K562 (cell line): Measurements from ENCODE around the gene DLL4.

Experiments used
- MAZ ChIP-seq, 2 experiments: fragments of 450-650 bp in 1 of 2; sonication (generic) in 1 of 2; formaldehyde crosslinking; IDR thresholded peaks in 1 of 2; conservative IDR thresholded peaks in 1 of 2; 2 replicates each; pipeline versions ENCODE4 v1.4.0 to v1.5.0; 2020; ENCODE audit warnings: mild to moderate bottlenecking in 1 of 2, missing genetic modification reagents in 1 of 2
- PHF21A ChIP-seq: fragments of 450-650 bp; IDR thresholded peaks from 2 replicates; pipeline ENCODE4 v1.6.1; 2017; ENCODE audit warnings: low read depth, borderline replicate concordance
- SRF ChIP-seq, 2 experiments: fragments of 250-450, 450-650 bp in 1 of 2; sonication (Bioruptor Pico) in 1 of 2; sonication (generic) in 1 of 2; formaldehyde crosslinking; IDR thresholded peaks; 2 replicates each; pipeline versions ENCODE4 v1.5.0 to v1.5.1; 2020 to 2022; ENCODE audit warnings: mild to moderate bottlenecking in 1 of 2, missing genetic modification reagents in 1 of 2
- YY1 ChIP-seq, 3 experiments: IDR thresholded peaks; 2 replicates each; pipeline ENCODE4 v1.6.1; 2011; ENCODE audit warnings: low read length in 2 of 3, mild to moderate bottlenecking in 2 of 3, moderate library complexity in 2 of 3, borderline replicate concordance in 1 of 3, control low read depth in 1 of 3, low read depth in 1 of 3; ENCODE audit not compliant: insufficient read depth in 3 of 3, insufficient replicate concordance in 2 of 3, control insufficient read depth in 1 of 3, insufficient read length in 1 of 3; ENCODE audit errors: extremely low read depth in 1 of 3
- ZNF24 ChIP-seq: fragments of 450-650 bp; IDR thresholded peaks from 2 replicates; pipeline ENCODE4 v1.6.1; 2016
- ZNF444 ChIP-seq: fragments of 250-450 bp; sonication (Bioruptor Pico); IDR thresholded peaks from 2 replicates; pipeline ENCODE4 v1.4.0; 2020; ENCODE audit warnings: mild to moderate bottlenecking, moderate library complexity
- ZNF644 ChIP-seq: fragments of 200-800 bp; sonication (Bioruptor generic); IDR thresholded peaks from 2 replicates; pipeline ENCODE4 v1.6.1; 2016; ENCODE audit warnings: low read depth, missing genetic modification characterization, missing compliant biosample characterization
- TF ChIP-seq, protein P1 (sequence below): sonication (generic); formaldehyde crosslinking; IDR thresholded peaks from 2 replicates; pipeline ENCODE4 v1.8.0; 2022; ENCODE audit warnings: mild to moderate bottlenecking, low read depth, missing genetic modification reagents
- TF ChIP-seq, protein P2 (sequence below), 3 experiments: IDR thresholded peaks in 2 of 3; conservative IDR thresholded peaks in 1 of 3; 2 replicates each; pipeline ENCODE4 v1.5.1; 2011 to 2012; ENCODE audit warnings: low read length in 3 of 3, mild to moderate bottlenecking in 3 of 3, control low read depth in 2 of 3, improper control_type of control experiment in 1 of 3, inconsistent platforms in 1 of 3, low read depth in 1 of 3, mixed read lengths in 1 of 3, moderate library complexity in 1 of 3; ENCODE audit not compliant: insufficient read depth in 2 of 3
- TF ChIP-seq, protein P3 (sequence below): sonication (generic); formaldehyde crosslinking; IDR thresholded peaks from 2 replicates; pipeline ENCODE4 v1.8.1; 2023; ENCODE audit warnings: mild to moderate bottlenecking, missing genetic modification reagents

DNA sequence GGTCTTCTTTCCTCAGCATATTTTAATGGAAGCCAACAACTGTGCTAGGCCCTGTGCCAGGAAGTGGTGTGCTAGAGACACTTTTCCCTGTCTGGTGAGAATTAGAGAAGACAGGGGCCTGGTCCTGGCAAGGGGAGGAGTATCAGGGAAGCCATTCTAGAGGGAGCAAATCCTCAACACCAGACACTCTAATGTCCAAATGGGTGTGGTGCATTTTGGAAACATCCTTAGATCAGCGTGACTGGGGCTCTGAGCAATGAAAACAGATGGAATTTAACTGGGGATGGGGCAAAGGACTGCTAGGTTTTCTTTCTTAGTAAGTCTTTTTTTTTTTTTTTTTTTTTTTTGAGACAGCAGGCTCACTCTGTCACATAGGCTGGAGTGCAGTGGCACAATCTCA, 42.6 kb upstream of the DLL4 start:
- TF ChIP-seq, protein P1, sequence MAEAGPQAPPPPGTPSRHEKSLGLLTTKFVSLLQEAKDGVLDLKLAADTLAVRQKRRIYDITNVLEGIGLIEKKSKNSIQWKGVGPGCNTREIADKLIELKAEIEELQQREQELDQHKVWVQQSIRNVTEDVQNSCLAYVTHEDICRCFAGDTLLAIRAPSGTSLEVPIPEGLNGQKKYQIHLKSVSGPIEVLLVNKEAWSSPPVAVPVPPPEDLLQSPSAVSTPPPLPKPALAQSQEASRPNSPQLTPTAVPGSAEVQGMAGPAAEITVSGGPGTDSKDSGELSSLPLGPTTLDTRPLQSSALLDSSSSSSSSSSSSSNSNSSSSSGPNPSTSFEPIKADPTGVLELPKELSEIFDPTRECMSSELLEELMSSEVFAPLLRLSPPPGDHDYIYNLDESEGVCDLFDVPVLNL (CRISPR knock-in tag), result no peak
- TF ChIP-seq YY1 (IDR thresholded peaks at IDR 0.05; ENCODE audit: borderline replicate concordance in 1 of 3, control insufficient read depth in 1 of 3, extremely low read depth in 1 of 3, insufficient read depth in 3 of 3, insufficient read length in 1 of 3, insufficient replicate concordance in 2 of 3, low read depth in 1 of 3, low read length in 2 of 3) (no peak), ZNF644 (tag) (no peak), ZNF444 (no peak), MAZ (CRISPR knock-in tag; conservative IDR thresholded peaks at IDR 0.05 in 1 of 2, IDR thresholded peaks at IDR 0.05 in 1 of 2) (no peak), SRF (CRISPR knock-in tag; IDR thresholded peaks at IDR 0.05) (no peak), PHF21A (no peak), ZNF24 (no peak)
- TF ChIP-seq, protein P2, sequence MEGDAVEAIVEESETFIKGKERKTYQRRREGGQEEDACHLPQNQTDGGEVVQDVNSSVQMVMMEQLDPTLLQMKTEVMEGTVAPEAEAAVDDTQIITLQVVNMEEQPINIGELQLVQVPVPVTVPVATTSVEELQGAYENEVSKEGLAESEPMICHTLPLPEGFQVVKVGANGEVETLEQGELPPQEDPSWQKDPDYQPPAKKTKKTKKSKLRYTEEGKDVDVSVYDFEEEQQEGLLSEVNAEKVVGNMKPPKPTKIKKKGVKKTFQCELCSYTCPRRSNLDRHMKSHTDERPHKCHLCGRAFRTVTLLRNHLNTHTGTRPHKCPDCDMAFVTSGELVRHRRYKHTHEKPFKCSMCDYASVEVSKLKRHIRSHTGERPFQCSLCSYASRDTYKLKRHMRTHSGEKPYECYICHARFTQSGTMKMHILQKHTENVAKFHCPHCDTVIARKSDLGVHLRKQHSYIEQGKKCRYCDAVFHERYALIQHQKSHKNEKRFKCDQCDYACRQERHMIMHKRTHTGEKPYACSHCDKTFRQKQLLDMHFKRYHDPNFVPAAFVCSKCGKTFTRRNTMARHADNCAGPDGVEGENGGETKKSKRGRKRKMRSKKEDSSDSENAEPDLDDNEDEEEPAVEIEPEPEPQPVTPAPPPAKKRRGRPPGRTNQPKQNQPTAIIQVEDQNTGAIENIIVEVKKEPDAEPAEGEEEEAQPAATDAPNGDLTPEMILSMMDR (IDR thresholded peaks at IDR 0.05 in 2 of 3, conservative IDR thresholded peaks at IDR 0.05 in 1 of 3; ENCODE audit: insufficient read depth in 2 of 3, low read depth in 1 of 3, low read length in 3 of 3), result no peak
- TF ChIP-seq, protein P3, sequence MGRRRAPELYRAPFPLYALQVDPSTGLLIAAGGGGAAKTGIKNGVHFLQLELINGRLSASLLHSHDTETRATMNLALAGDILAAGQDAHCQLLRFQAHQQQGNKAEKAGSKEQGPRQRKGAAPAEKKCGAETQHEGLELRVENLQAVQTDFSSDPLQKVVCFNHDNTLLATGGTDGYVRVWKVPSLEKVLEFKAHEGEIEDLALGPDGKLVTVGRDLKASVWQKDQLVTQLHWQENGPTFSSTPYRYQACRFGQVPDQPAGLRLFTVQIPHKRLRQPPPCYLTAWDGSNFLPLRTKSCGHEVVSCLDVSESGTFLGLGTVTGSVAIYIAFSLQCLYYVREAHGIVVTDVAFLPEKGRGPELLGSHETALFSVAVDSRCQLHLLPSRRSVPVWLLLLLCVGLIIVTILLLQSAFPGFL, result no peak
